Measurements from ENCODE around the gene GALNT17. TPM values are rescaled to one million over a fixed set of nuclear protein-coding genes. Genes with fewer than 3 reads are reported as not detected.

Gene GALNT17
- polyA plus RNA-seq, 1 donor (not counting 4 experiments of a cell fraction or from before 2014, with no cell fraction given), result not detected

DNA sequence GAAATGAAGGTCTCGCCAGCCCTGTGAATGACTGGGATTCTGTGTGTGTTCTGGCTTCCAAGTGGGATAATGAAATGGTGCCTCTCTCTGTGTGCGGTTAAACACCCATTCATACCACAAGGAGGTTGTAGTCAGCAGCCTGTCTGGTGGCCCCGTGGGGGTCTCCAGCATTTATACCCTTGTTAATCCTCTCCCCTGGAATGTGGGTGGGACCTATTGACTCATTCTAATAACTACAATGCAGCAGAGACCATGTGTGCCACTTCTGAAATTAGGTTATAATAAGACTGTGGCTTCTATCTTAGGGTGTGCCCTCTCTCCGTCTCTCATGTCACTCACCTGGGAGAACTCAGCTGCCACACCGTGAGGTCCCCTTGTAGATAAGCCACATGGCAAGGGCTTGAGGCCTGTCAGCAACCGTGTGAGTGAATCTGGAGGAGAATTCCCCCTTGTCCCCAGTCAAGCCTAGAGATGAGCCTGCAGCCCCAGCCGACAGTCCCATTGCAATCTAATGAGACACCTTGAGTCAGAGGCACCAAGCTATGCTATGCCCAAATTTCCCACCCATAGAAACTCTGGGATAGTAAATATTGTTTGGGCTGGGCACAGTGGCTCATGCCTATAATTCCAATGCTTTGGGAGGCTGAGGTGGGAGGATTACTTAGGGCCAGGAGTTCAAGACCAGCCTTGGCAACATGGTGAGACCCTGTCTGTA lies 106.8 kb downstream of the GALNT17 start:
- no peaks in the 10 kb centered on the region for H3K36me3 ChIP-seq (ENCODE audit: control insufficient read depth in 2 of 2, extremely low read depth in 1 of 2, insufficient read depth in 2 of 2, low read length in 2 of 2)
- H3K4me2 ChIP-seq (ENCODE audit: control insufficient read depth, extremely low read depth, insufficient read depth, low read depth, low read length), result no peak overlapping the region
- no peak for FAIRE-seq
- no peaks in the 10 kb centered on the region for H4K20me1 ChIP-seq (ENCODE audit: control insufficient read depth, extremely low read depth, insufficient read depth, low read length)
- no peak overlapping the region for H3K27ac ChIP-seq (ENCODE audit: control insufficient read depth, insufficient read depth, low read length)
- dilution Hi-C loops (cut with MboI; ENCODE audit: extremely low pct_ligation_motif_present, low sequenced_read_pairs), result no loop called here
- H3K9me1 ChIP-seq (ENCODE audit: control insufficient read depth, extremely low read depth, insufficient read depth, low read length), result no peaks in the 10 kb centered on the region
- no peak overlapping the region for H3K4me3 ChIP-seq (ENCODE audit: control insufficient read depth in 2 of 3, extremely low read depth in 1 of 3, insufficient read depth in 2 of 3, low read depth in 1 of 3, low read length in 3 of 3)
- H3K9me3 ChIP-seq (ENCODE audit: control insufficient read depth, low read depth, low read length), result peaks cover 2% of the 10 kb centered on the region
- no peak for DNase-seq (ENCODE audit: low read depth, low spot score)
- no peak overlapping the region for H2AFZ ChIP-seq (ENCODE audit: control insufficient read depth, low read length)
- no peak overlapping the region for H3K9ac ChIP-seq (ENCODE audit: control insufficient read depth, extremely low read depth, insufficient read depth, low read length)
- H3K79me2 ChIP-seq (ENCODE audit: control insufficient read depth, insufficient read depth, low read length), result no peaks in the 10 kb centered on the region
- H3K27me3 ChIP-seq (ENCODE audit: control insufficient read depth, extremely low read depth, insufficient read depth, low read length), result no peaks in the 10 kb centered on the region
- TF ChIP-seq EZH2 (IDR thresholded peaks at IDR 0.05; ENCODE audit: low read length) (no peak), CTCF (optimal IDR thresholded peaks at IDR 0.05 in 1 of 3, IDR thresholded peaks at IDR 0.05 in 1 of 3, conservative IDR thresholded peaks at IDR 0.05 in 1 of 3; ENCODE audit: extremely low read depth in 1 of 3, insufficient read depth in 2 of 3, low read length in 3 of 3) (no peak)
- H3K4me1 ChIP-seq (ENCODE audit: control insufficient read depth, extremely low read depth, insufficient read depth, low read length), result no peaks in the 10 kb centered on the region

GRCh38 chr7:71239586-71240268 lies 107.8 kb downstream of the GALNT17 start:
- Histone ChIP-seq H3K36me3 (ENCODE audit: control insufficient read depth in 2 of 2, extremely low read depth in 1 of 2, insufficient read depth in 2 of 2, low read length in 2 of 2) (no peaks in the 10 kb centered on the region), H3K79me2 (ENCODE audit: control insufficient read depth, insufficient read depth, low read length) (no peaks in the 10 kb centered on the region), H4K20me1 (ENCODE audit: control insufficient read depth, extremely low read depth, insufficient read depth, low read length) (no peaks in the 10 kb centered on the region), H3K9ac (ENCODE audit: control insufficient read depth, extremely low read depth, insufficient read depth, low read length) (no peak overlapping the region), H3K4me3 (ENCODE audit: control insufficient read depth in 2 of 3, extremely low read depth in 1 of 3, insufficient read depth in 2 of 3, low read depth in 1 of 3, low read length in 3 of 3) (no peak overlapping the region), H2AFZ (ENCODE audit: control insufficient read depth, low read length) (no peak overlapping the region), H3K9me1 (ENCODE audit: control insufficient read depth, extremely low read depth, insufficient read depth, low read length) (no peaks in the 10 kb centered on the region), H3K4me1 (ENCODE audit: control insufficient read depth, extremely low read depth, insufficient read depth, low read length) (no peaks in the 10 kb centered on the region), H3K27ac (ENCODE audit: control insufficient read depth, insufficient read depth, low read length) (no peak overlapping the region), H3K4me2 (ENCODE audit: control insufficient read depth, extremely low read depth, insufficient read depth, low read depth, low read length) (no peak overlapping the region), H3K27me3 (ENCODE audit: control insufficient read depth, extremely low read depth, insufficient read depth, low read length) (no peaks in the 10 kb centered on the region), H3K9me3 (ENCODE audit: control insufficient read depth, low read depth, low read length) (peaks cover 2% of the 10 kb centered on the region)
- no peak for TF ChIP-seq EZH2 (IDR thresholded peaks at IDR 0.05; ENCODE audit: low read length)
- dilution Hi-C loops (cut with MboI; ENCODE audit: extremely low pct_ligation_motif_present, low sequenced_read_pairs), result no loop called here
- no peak for DNase-seq (ENCODE audit: low read depth, low spot score)
- no peak for FAIRE-seq
